Measurements from ENCODE around the gene QRICH1. TPM values are rescaled to one million over a fixed set of nuclear protein-coding genes. Genes with fewer than 3 reads are reported as not detected.

The QRICH1 gene, protein sequence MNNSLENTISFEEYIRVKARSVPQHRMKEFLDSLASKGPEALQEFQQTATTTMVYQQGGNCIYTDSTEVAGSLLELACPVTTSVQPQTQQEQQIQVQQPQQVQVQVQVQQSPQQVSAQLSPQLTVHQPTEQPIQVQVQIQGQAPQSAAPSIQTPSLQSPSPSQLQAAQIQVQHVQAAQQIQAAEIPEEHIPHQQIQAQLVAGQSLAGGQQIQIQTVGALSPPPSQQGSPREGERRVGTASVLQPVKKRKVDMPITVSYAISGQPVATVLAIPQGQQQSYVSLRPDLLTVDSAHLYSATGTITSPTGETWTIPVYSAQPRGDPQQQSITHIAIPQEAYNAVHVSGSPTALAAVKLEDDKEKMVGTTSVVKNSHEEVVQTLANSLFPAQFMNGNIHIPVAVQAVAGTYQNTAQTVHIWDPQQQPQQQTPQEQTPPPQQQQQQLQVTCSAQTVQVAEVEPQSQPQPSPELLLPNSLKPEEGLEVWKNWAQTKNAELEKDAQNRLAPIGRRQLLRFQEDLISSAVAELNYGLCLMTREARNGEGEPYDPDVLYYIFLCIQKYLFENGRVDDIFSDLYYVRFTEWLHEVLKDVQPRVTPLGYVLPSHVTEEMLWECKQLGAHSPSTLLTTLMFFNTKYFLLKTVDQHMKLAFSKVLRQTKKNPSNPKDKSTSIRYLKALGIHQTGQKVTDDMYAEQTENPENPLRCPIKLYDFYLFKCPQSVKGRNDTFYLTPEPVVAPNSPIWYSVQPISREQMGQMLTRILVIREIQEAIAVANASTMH
- total RNA-seq = 100 to 1,000 TPM; 196 to 206 TPM
- total RNA-seq = 12.3 to 19.4 reads per million in 2 donors

DNA sequence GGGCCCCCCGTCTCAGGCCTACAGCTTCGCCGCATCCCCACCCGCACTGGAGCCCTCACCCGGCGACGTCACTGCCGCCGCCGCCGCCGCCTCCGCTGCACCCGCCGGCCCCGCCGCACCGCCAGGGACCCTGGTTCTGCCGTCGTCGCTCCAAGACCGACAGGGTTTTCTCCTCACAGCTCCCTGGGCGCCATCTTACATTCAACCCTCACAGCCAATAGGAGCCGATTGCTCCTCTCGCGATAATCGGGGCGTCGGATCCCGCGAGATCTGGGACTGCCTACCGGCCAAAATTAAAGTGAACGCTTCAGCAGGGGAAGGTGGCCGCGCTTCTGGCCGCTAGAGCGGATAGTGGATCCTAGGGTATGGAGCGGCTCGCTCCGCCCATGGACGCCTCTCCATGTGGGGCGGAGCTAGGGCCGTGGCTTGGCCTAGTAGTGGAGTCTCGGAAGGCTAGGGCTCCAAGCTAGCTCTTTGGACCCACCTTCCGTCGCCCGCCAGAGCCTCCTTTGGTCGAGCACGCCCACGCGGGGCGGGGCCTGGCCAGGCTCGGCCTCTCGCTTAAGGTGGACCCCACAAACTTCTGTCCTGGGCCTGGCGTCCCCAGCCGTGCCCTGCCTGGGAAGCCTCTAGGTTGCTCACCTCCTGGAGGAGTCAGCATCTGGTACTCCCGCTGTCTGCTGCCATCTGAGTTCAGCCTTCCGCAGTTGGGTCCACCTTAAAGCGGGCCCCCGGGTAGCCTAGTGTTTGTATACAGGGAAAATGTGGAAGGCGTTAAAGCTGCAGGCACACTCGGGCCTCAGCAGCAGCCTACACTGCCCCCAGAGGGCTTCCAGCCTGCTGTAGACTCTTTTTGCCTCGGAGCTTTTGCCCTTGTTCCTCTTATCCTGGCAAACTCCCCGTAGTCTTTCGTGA is at the start of gene QRICH1:
TSS of gene QRICH1 (minus strand) at position 219 of the 915 bp plus-strand sequence. CDS start 17,054 bp downstream, outside the sequence.
- peaks cover 3% of the 10 kb centered on the region for H3K36me3 Mint-ChIP-seq (ENCODE audit: low read depth)
- ATAC-seq = peak; percentile 83
- no peaks in the 10 kb centered on the region for H3K27me3 Mint-ChIP-seq

DNA sequence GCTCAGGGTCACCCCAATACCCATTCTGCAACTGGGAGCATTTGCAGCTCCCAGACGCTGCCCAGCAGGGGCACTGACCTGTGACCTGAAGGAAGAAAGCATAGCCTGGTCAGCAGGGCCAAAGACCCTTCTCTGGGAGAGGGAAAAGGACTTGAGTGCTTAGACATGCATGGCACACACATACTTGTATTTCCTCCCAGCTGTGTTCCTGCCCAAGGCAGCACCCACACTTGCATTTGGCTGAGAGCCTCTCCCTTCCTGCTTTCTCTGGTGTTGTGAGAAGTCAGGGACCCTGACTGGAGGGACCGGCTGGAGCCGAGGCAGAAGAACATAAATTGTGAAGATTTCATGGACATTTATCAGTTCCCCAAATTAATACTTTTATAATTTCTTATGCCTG is 46.2 kb upstream of the QRICH1 start:
- Mint-ChIP-seq H3K4me1 (no peaks in the 10 kb centered on the region), H3K27ac (no peak overlapping the region), H3K27me3 (peaks cover 22% of the 10 kb centered on the region), H3K4me3 (no peak overlapping the region), H3K36me3 (ENCODE audit: low read depth) (peaks cover 4% of the 10 kb centered on the region)
- no peak for ATAC-seq
- no peak for DNase-seq
- peaks cover 2% of the 10 kb centered on the region for H3K9me3 ChIP-seq (ENCODE audit: control insufficient read depth, low read length, poor library complexity, severe bottlenecking)

More for the DNA sequence above, at the start of gene QRICH1:
- peak; percentile 84 to 94 (median 88) for DNase-seq
- Mint-ChIP-seq H3K4me3 (peak within 1 kb of the TSS; percentile 98), H3K4me1 (peaks cover 31% of the 10 kb centered on the region), H3K27ac (peak within 1 kb of the TSS; percentile 96)
- H3K9me3 ChIP-seq (ENCODE audit: control insufficient read depth, low read length, poor library complexity, severe bottlenecking) = no peaks in the 10 kb centered on the region

DNA sequence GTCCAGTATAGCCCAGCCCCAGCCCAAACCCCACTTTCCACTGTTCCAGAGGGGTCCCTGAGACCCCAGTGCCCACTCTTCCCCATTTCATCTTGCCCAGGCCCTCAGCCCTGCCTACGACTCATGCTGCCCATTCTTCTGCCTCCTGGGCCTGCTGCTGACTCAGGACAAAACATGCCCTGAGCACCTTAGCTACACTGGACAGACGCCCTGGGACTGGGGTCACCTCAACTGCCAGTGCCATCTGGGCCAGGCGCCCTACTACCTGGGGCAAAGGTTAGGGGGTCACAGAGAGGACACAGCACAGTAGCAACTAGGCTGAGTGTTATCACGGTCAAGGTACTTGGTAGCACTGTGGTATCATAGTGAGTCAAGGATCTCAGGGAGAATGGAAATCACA is 41.6 kb upstream of the QRICH1 start:
- ATAC-seq (no peak), DNase-seq (no peak)
- Mint-ChIP-seq H3K27me3 (peaks cover 51% of the 10 kb centered on the region), H3K4me3 (no peak overlapping the region), H3K36me3 (ENCODE audit: low read depth) (peaks cover 2% of the 10 kb centered on the region), H3K27ac (peak overlapping the region; percentile 27), H3K4me1 (peaks cover 3% of the 10 kb centered on the region)
- H3K9me3 ChIP-seq (ENCODE audit: control insufficient read depth, low read length, poor library complexity, severe bottlenecking) = no peaks in the 10 kb centered on the region

DNA sequence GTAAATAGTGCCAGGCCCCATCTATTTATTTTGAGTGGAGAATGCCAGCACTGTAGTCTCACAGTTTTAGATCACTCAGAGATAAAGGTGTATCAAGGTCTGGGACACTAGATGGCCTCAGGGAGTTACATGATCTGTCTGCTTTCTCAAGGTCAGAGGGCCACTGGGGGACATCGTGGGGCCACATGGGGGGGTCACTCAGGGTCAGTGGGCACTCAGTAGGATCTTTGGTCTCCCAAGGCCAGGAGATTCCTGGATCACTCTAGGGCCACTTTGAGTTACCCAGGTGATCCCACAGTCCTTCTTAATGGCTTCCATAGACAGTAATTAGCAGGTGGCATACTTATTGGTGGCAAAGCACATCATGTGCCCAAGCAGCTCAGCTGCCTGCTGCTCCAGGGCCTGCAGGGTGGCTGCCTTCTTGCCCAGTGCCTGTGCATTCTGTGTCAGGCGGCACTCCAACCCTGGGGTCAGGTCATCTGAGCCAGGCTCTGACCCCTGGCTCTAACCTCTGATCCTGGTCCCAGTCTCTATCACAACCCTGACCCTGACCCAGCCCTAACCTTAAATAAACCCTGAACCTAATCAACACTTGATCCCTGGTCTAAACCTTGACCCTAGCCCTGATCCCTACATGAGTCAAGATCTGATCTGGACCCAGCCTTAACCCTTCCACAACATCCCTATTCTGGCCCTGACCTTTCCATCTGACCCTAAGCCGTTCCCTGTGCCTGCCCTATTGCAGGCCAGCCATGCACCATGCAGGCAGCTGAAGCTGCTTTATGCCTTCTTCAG is 40.8 kb upstream of the QRICH1 start:
- peaks cover 2% of the 10 kb centered on the region for H3K36me3 Mint-ChIP-seq (ENCODE audit: low read depth)
- H3K9me3 ChIP-seq (ENCODE audit: control insufficient read depth, low read length, poor library complexity, severe bottlenecking) = no peaks in the 10 kb centered on the region
- H3K27me3 Mint-ChIP-seq = peaks cover 47% of the 10 kb centered on the region
- no peak overlapping the region for H3K4me3 Mint-ChIP-seq
- peak overlapping the region; percentile 27 for H3K27ac Mint-ChIP-seq
- ATAC-seq (no peak), DNase-seq (no peak)
- peaks cover 3% of the 10 kb centered on the region for H3K4me1 Mint-ChIP-seq

DNA sequence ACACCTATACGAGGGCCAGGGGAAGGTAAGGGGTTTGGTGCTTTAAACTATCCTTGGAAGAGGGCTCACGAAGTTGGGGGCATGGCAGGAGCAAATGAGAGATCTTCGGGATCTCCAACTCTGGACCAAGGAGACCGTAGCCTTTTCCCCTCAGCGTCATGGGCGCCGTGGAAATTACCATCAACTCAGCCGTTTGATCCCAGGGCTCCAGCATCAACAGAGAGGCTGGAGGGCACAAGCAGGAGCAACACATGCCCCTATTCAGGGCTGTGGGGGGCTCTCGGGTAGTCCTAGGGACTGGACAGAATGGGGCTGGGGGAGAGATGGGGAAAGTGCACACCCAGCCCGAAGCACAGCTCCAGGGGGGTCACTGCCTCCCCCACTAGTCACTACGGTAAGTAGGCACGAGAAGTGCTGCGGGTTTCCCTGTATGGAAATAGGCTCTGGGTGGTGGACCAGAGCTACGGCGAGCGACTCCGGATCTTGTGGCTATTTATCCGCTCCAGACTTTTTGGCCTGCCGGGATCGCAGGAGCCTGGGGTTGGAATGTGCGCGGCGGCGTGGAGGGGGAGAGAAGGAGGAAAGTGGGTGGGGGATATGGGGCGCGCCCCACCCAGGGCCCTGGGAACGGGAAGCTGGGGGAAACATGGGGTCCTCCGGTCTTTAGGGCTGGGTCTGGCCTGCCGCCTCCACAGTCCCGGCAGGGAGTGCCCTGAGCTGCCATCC is 39.5 kb upstream of the QRICH1 start:
- ATAC-seq (no peak), DNase-seq (no peak)
- peaks cover 3% of the 10 kb centered on the region for H3K4me1 Mint-ChIP-seq
- peaks cover 2% of the 10 kb centered on the region for H3K36me3 Mint-ChIP-seq (ENCODE audit: low read depth)
- no peaks in the 10 kb centered on the region for H3K9me3 ChIP-seq (ENCODE audit: control insufficient read depth, low read length, poor library complexity, severe bottlenecking)
- H3K27me3 Mint-ChIP-seq = peaks cover 47% of the 10 kb centered on the region
- H3K4me3 Mint-ChIP-seq = no peak overlapping the region
- no peak overlapping the region for H3K27ac Mint-ChIP-seq

DNA sequence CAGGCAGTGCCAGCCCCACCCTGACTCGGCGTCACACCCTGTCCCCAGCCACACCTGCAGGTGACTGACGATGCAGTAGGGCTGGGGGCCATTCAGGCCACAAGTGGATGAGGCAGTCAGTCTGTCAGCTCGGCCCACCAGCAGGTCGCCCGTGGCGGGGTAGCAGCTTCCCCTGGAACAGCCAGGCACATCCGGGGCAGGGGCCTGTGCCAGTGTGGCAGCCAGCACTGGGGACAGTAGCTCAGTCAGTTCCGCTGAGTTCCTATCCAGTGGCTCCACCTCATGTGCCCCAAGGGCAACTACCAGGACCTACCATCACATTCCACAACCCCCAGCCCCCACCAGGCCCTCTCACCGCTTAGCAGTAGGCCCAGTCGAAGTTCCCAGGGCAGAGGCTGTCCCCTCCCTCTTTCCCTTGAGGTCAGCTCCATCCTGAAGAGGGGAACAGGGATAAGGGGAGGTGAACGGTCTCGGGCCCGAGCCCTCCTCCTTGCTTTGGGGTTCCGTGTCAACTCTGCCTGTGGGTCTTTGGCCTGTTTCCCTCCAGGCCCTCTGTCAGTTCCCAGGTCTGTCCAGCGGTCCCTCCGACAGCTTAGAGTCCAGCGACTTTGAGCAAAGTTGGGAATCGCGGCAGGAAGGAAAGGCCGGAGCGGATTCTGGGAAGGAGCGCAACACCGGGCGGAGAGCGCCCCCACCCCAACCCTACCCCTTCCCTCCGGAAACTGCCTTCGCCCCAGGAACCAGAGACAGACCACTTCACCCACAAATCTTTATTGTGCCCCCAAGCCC is 38.8 kb upstream of the QRICH1 start, which contains the start of gene LAMB2:
TSS of gene LAMB2 (minus strand) at position 614 of the 789 bp plus-strand sequence. CDS start at position 431, 183 bp downstream.
- H3K27me3 Mint-ChIP-seq = peaks cover 40% of the 10 kb centered on the region

DNA sequence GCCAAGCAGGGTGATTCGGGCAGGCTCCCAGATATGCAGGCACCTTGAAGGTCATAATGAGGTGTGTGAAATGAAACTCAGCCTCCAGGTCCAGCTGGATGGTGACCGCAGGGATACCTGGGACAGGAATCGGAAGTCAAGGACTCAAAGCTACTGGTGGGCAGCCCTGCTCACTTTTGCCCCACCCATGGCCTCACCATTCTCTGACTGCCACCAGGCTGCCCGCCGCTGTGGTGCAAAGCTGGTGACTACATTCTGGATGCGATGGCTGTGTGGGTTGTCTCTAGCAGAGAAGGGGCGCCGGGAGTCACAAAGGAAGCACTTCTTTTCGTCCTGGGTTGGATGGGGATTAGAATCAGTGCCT is 38.2 kb upstream of the QRICH1 start:
- Mint-ChIP-seq H3K27ac (no peak overlapping the region), H3K36me3 (ENCODE audit: low read depth) (peaks cover 2% of the 10 kb centered on the region), H3K4me3 (no peak overlapping the region), H3K4me1 (peaks cover 3% of the 10 kb centered on the region), H3K27me3 (peaks cover 35% of the 10 kb centered on the region)
- no peak for DNase-seq
- no peaks in the 10 kb centered on the region for H3K9me3 ChIP-seq (ENCODE audit: control insufficient read depth, low read length, poor library complexity, severe bottlenecking)
- no peak for ATAC-seq

More for the DNA sequence above, 38.8 kb upstream of the QRICH1 start, which contains the start of gene LAMB2:
- no peak for ATAC-seq
- DNase-seq = no peak
- no peak within 1 kb of the TSS for H3K27ac Mint-ChIP-seq
- no peaks in the 10 kb centered on the region for H3K9me3 ChIP-seq (ENCODE audit: control insufficient read depth, low read length, poor library complexity, severe bottlenecking)
- H3K36me3 Mint-ChIP-seq (ENCODE audit: low read depth) = peaks cover 2% of the 10 kb centered on the region
- peaks cover 3% of the 10 kb centered on the region for H3K4me1 Mint-ChIP-seq
- H3K4me3 Mint-ChIP-seq = no peak within 1 kb of the TSS

DNA sequence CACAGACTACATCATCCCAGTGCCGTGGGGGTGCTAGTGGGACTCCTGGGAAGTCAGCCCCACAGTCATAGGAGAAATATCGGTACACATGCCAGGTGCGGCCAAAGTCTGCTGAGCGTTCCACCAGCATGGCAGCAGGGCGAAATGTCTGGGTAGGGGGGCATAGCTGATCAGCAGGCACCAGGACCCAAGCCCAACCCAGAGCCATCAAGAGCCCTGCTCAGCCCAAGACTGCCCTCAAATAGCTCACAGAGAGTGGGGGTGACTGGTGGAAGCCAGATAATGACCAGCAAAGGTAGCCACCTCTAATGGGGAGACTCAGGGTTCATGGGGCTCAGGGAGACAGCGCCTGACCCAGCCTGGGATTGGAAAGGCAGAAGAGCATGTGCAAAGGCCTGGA is 37.7 kb upstream of the QRICH1 start:
- peaks cover 3% of the 10 kb centered on the region for H3K4me1 Mint-ChIP-seq
- H3K9me3 ChIP-seq (ENCODE audit: control insufficient read depth, low read length, poor library complexity, severe bottlenecking) = no peaks in the 10 kb centered on the region
- no peak overlapping the region for H3K4me3 Mint-ChIP-seq
- peaks cover 35% of the 10 kb centered on the region for H3K27me3 Mint-ChIP-seq
- DNase-seq = no peak
- no peak overlapping the region for H3K27ac Mint-ChIP-seq
- ATAC-seq = no peak
- H3K36me3 Mint-ChIP-seq (ENCODE audit: low read depth) = peaks cover 2% of the 10 kb centered on the region

DNA sequence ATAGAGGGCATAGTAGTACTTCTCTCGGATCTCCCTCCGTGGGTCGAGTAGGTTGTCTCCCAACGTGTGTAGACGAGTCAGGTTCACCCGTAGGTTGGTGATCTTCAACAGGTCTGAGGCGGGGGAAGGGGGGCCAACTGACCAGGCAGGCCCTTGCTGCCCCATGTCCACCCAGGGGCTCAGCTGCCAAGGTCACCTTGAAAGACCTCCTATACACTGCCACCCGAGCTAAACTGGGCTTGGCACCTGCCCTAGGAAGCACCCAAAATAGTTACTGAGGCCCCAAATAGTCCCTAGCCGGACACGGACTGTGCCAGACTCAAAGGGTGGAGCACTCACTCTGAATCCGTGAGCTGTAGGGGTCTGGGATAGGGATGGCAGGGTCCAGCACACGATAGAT is 37.2 kb upstream of the QRICH1 start:
- no peak for DNase-seq
- no peaks in the 10 kb centered on the region for H3K9me3 ChIP-seq (ENCODE audit: control insufficient read depth, low read length, poor library complexity, severe bottlenecking)
- H3K4me1 Mint-ChIP-seq = peaks cover 3% of the 10 kb centered on the region
- H3K4me3 Mint-ChIP-seq = no peak overlapping the region
- H3K36me3 Mint-ChIP-seq (ENCODE audit: low read depth) = peaks cover 2% of the 10 kb centered on the region
- H3K27me3 Mint-ChIP-seq = peaks cover 35% of the 10 kb centered on the region
- no peak overlapping the region for H3K27ac Mint-ChIP-seq
- no peak for ATAC-seq

DNA sequence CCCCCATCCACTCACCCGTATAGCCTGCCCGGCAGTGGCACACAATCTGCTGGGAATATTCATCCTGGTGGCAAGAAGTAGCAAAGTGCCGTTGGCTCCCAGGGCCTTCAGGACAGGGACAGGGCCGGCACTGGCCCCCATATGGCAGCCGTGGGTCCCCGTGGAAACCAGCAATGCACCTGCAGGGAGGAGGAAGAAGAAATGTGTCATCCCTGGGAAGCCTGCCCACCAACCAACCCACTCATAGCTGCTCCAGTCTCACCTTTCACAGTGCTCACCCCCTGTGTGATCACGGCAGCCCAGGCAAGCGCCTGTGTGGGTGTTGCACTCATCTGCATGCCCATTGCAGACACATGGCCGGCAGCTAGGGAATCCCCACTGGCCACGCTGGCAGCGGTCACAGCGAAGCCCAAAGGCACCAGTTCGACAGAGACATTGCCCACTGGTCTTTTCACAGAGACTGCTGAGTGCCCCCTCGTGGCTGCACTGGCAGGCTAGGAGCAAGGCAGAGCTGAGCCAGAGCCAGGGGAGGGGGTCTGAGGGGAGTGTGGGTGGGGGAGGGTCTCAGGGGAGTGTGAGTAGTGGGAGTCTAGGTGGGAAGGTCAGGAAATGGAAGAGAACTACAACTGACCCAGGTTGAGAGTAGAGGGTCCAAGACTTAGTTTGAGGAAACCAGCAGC is 31.3 kb upstream of the QRICH1 start:
- no peaks in the 10 kb centered on the region for H3K9me3 ChIP-seq (ENCODE audit: control insufficient read depth, low read length, poor library complexity, severe bottlenecking)
- Mint-ChIP-seq H3K36me3 (ENCODE audit: low read depth) (no peaks in the 10 kb centered on the region), H3K4me1 (peaks cover 8% of the 10 kb centered on the region), H3K4me3 (no peak overlapping the region), H3K27me3 (no peaks in the 10 kb centered on the region), H3K27ac (no peak overlapping the region)
- ATAC-seq = no peak
- no peak for DNase-seq

DNA sequence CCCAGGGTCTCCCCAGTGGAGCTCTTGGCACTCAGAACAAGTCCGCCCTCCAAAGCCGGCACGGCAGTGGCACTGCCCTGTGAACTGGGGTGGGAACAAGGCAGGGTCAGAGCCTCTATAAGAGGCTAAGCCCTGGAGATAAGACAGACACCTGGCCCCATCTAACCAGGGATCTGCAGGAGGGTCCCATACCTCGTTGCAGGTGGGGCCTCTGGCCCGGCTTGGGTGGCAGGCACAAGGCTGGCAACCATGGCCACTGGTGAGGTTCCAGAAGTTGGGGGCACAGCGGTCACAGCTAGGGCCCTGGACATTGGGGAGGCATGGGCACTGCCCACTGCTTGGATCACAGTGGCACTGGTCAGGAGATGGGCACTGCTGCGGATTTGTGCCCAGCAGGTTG is 30.3 kb upstream of the QRICH1 start:
- Mint-ChIP-seq H3K36me3 (ENCODE audit: low read depth) (no peaks in the 10 kb centered on the region), H3K27me3 (no peaks in the 10 kb centered on the region), H3K4me1 (peaks cover 13% of the 10 kb centered on the region), H3K4me3 (no peak overlapping the region), H3K27ac (no peak overlapping the region)
- no peaks in the 10 kb centered on the region for H3K9me3 ChIP-seq (ENCODE audit: control insufficient read depth, low read length, poor library complexity, severe bottlenecking)
- ATAC-seq (no peak), DNase-seq (no peak)

Measured in T-helper 17 cell (primary cell).